C4-2B (cell line): ENCODE measurements around the gene MAST4.

Source experiments
- CTCF ChIP-seq: fragments of 450-650 bp; conservative IDR thresholded peaks from 2 replicates; pipeline ENCODE4 v1.5.1; 2017; ENCODE audit warnings: mild to moderate bottlenecking
- ZFX ChIP-seq: fragments of 450-650 bp; IDR thresholded peaks from 2 replicates; pipeline ENCODE4 v1.6.1; 2017

GRCh38 chr5:66585291-66585690, 10.9 kb upstream of the MAST4 start:
- no peak for TF ChIP-seq CTCF
- TF ChIP-seq ZFX, result no peak
